ENCODE results near the gene CEP104. TPM values are rescaled to one million over a fixed set of nuclear protein-coding genes. Genes with fewer than 3 reads are reported as not detected.

CEP104 gene
- total and polyA plus RNA-seq, 8 donors = 7.0 to 128 (median 28.7) TPM

DNA sequence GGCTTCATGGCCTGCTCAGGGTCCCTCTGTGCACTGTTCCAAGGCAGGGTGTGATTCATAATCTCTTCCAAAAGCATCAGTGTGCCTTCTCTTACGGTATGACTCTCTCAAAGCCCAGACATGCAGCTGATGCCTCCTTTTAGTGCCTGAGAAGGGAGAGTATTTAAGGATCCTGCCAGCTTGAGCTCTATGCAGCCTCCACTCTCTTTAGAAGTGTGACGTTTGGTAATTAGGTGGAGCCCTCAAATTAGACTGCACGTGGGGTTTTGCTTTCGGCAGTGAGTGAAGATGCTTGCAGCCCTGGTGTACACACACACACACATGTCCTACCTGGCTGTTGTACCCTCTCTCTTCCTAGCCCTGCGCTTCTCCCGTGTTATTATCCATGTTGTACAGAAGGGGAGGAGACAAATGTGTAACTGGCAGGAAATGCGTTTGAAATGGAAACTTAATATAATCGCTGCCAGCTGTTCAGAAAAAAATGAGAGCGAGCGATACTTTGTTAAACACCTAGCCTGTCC lies 45.6 kb upstream of the CEP104 start:
- no peaks in the 10 kb centered on the region for H3K27me3 ChIP-seq
- no peaks in the 10 kb centered on the region for H3K36me3 ChIP-seq
- H3K4me3 ChIP-seq = no peak overlapping the region
- TF ChIP-seq, protein P1, sequence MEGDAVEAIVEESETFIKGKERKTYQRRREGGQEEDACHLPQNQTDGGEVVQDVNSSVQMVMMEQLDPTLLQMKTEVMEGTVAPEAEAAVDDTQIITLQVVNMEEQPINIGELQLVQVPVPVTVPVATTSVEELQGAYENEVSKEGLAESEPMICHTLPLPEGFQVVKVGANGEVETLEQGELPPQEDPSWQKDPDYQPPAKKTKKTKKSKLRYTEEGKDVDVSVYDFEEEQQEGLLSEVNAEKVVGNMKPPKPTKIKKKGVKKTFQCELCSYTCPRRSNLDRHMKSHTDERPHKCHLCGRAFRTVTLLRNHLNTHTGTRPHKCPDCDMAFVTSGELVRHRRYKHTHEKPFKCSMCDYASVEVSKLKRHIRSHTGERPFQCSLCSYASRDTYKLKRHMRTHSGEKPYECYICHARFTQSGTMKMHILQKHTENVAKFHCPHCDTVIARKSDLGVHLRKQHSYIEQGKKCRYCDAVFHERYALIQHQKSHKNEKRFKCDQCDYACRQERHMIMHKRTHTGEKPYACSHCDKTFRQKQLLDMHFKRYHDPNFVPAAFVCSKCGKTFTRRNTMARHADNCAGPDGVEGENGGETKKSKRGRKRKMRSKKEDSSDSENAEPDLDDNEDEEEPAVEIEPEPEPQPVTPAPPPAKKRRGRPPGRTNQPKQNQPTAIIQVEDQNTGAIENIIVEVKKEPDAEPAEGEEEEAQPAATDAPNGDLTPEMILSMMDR (IDR thresholded peaks at IDR 0.05) = no peak
- TF ChIP-seq POLR2AphosphoS5 (IDR thresholded peaks at IDR 0.05) = no peak
- TF ChIP-seq POLR2A (IDR thresholded peaks at IDR 0.05) = no peak
- TF ChIP-seq EP300 (IDR thresholded peaks at IDR 0.05) = no peak
- no peak overlapping the region for H3K27ac ChIP-seq
- intact Hi-C loops (cut with DNase I; ENCODE audit: low total_unique reads) = no loop called here
- 68 to 79% (median 76%) methylated on average over 10 of the region's 10 CpGs for WGBS, 5 donors
- H3K4me1 ChIP-seq = peaks cover 9 to 38% (median 17%) of the 10 kb centered on the region in 4 donors
- no peak for DNase-seq
- peaks cover 0 to 12% (median 5%) of the 10 kb centered on the region in 4 donors for H3K9me3 ChIP-seq

DNA sequence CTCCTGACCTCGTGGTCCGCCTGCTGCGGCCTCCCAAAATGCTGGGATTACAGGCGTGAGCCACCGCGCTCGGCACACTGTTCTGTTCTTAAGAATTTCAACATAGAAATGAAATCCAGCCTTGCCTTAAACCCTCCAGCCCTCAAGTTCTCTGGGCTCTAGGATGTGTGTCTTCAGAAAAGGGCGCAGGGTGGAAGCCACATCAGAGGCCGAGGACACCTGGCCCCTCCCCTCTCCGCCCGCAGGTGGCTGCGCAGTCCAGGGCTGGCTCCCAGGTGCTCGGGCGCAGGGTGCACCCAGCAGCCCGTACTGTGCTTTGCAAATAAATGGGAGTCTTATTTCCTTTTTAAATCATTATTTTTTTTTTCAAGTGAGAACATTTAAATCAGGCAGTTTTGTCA lies 45.1 kb upstream of the CEP104 start:
- no peak for DNase-seq
- H3K4me3 ChIP-seq = no peak overlapping the region
- no peak overlapping the region for H3K27ac ChIP-seq
- peaks cover 0 to 14% (median 7%) of the 10 kb centered on the region in 4 donors for H3K9me3 ChIP-seq
- intact Hi-C loops (cut with DNase I; ENCODE audit: low total_unique reads) = no loop called here
- no peaks in the 10 kb centered on the region for H3K27me3 ChIP-seq
- H3K36me3 ChIP-seq = no peaks in the 10 kb centered on the region
- WGBS, 5 donors = 88 to 95% (median 93%) methylated on average over 15 of the region's 15 CpGs
- no peak for TF ChIP-seq POLR2A (IDR thresholded peaks at IDR 0.05)
- no peak for TF ChIP-seq EP300 (IDR thresholded peaks at IDR 0.05)
- TF ChIP-seq, protein P1 (IDR thresholded peaks at IDR 0.05) = no peak
- no peak for TF ChIP-seq POLR2AphosphoS5 (IDR thresholded peaks at IDR 0.05)
- peaks cover 9 to 38% (median 17%) of the 10 kb centered on the region in 4 donors for H3K4me1 ChIP-seq

DNA sequence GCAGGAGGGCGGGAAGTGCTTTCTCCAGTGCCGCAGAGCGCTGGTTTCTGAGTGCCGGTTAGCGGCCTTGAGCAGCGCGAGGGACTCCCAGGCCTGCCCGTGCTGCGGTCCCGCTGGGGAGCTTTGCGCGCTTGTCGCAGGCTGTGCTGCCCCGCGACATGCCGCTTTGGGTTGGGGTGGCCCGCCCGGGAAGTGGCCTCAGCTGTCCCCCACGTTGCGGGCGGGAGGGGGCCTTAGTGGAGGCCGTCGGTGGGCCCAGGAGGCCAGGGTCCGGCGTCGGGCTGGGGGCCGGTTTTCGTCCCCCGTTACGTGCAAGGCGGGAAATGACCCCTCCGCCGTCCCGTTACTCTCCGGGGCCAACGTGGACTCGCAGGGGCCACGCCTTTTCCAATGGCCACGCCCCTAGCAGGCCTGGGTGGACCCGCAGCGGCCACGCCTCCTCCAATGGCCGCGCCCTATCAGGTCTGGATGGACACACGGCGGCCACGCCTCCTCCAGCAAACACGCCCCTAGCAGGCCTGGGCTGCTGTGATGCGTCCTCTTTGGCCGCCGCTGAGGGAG lies 44.0 kb upstream of the CEP104 start:
- intact Hi-C loops (cut with DNase I; ENCODE audit: low total_unique reads) = no loop called here

DNA sequence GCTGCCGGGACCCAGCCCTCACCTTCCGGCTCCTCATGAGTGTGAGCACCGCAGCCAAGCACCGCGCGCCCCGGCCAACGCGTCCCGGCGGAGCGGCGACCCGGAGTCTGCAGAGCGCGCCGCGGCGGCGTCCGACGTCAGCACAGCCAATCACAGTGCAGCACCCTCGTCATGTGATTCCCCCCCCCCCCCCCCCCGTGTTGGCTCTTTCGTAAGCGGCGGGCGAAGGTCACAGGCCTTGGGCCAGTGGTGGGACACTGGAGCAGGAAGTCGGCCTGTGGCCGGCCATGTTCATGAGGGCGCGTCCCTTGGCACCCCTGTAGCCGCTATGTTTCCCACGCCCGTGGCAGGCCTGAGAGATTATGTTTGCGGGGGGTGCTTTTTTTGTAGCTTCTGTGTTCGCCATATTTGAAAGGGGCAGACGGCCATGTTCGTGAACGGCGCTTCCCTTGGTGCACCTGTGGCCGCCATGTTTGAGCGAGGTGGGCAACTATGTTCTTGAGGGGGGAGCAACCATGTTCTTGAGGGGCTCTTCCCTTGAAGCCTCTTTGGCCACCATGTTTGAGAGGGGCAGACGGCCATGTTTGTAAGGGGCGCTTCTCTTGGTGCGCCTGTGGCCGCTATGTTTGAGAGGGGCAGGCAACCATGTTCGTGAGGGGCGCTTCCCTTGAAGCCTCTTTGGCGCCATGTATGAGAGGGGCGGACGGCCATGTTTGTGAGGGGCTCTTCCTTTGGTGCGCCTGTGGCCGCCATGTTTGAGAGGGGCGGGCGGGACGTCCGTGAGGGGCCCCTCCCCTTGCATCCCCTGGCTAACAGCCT lies 43.3 kb upstream of the CEP104 start, which contains the start of gene C1orf174:
TSS of gene C1orf174 (minus strand) at position 123 of the 819 bp plus-strand sequence. CDS start at position 37, 86 bp downstream.
- no peak for TF ChIP-seq POLR2A (IDR thresholded peaks at IDR 0.05)
- TF ChIP-seq POLR2AphosphoS5 (IDR thresholded peaks at IDR 0.05) = peak; percentile 34 to 69 (median 58)
- Histone ChIP-seq H3K9me3 (peaks cover 0 to 14% (median 7%) of the 10 kb centered on the region in 4 donors), H3K27ac (peak within 1 kb of the TSS; percentile 93 to 97 (median 96)), H3K36me3 (peaks cover 0 to 8% (median 2%) of the 10 kb centered on the region in 4 donors), H3K27me3 (no peaks in the 10 kb centered on the region), H3K4me3 (peak within 1 kb of the TSS; percentile 80 to 99 (median 94)), H3K4me1 (peaks cover 9 to 45% (median 23%) of the 10 kb centered on the region in 4 donors)
- peak; percentile 95 to 99 for DNase-seq
- 0 to 1% (median 0%) methylated on average over 11 to 58 of the region's 58 CpGs for WGBS, 5 donors
- intact Hi-C loops (cut with DNase I; ENCODE audit: low total_unique reads) = no loop called here

More for the DNA sequence above, 44.0 kb upstream of the CEP104 start:
- Histone ChIP-seq H3K9me3 (peaks cover 0 to 14% (median 7%) of the 10 kb centered on the region in 4 donors), H3K4me3 (peak overlapping the region; percentile 80 to 99 (median 94)), H3K4me1 (peaks cover 9 to 38% (median 19%) of the 10 kb centered on the region in 4 donors), H3K27me3 (no peaks in the 10 kb centered on the region), H3K27ac (peak overlapping the region; percentile 93 to 97 (median 96)), H3K36me3 (peaks cover 0 to 1% (median 0%) of the 10 kb centered on the region in 4 donors)
- TF ChIP-seq, protein P1 (IDR thresholded peaks at IDR 0.05) = no peak
- TF ChIP-seq POLR2AphosphoS5 (IDR thresholded peaks at IDR 0.05) = peak in 2 of 3 donors; percentile 15 to 93
- 0 to 2% (median 1%) methylated on average over 14 to 51 of the region's 51 CpGs for WGBS, 5 donors
- DNase-seq = peak; percentile 99

Measured in stomach (tissue), 9 donors.